HG02970 (cell line): ENCODE measurements around the gene WTAP.
"Not testable (repeated sequence)": the region's sequence is repeated elsewhere in the genome, so short reads cannot be mapped to it uniquely, and the experiment has no call there.

Experiments used
- ATAC-seq: cut with Tn5 transposase; IDR thresholded peaks from one replicate; pipeline ENCODE4 v1.9.1; 2021; ENCODE audit warnings: mild to moderate bottlenecking, moderate library complexity, moderate number of reproducible peaks; ENCODE audit not compliant: unreplicated experiment, low FRiP score

Gene WTAP

GRCh38 chr6:159726918-159727716 is at the start of gene WTAP:
TSS of gene WTAP (plus strand) at chr6:159727506. CDS start at chr6:159736266, 8,760 bp downstream.
- peak; percentile 78 for ATAC-seq

GRCh38 chr6:159677506-159678165 is 49.7 kb upstream of the WTAP start:
- no peak for ATAC-seq

GRCh38 chr6:159678574-159678973 is 48.7 kb upstream of the WTAP start:
- no peak for ATAC-seq

GRCh38 chr6:159679091-159680077 is 47.9 kb upstream of the WTAP start:
- no peak for ATAC-seq

GRCh38 chr6:159680104-159680503 is 47.2 kb upstream of the WTAP start:
- ATAC-seq = no peak

GRCh38 chr6:159681191-159681880 is 46.0 kb upstream of the WTAP start:
- ATAC-seq = no peak

GRCh38 chr6:159682295-159682694 is 45.0 kb upstream of the WTAP start:
- ATAC-seq = no peak

GRCh38 chr6:159682810-159683209 is 44.5 kb upstream of the WTAP start:
- no peak for ATAC-seq

- ATAC-seq = no peak
Measured at GRCh38 chr6:159684013-159684304, 43.3 kb upstream of the WTAP start.

- ATAC-seq = no peak
Measured at GRCh38 chr6:159686040-159686439, 41.3 kb upstream of the WTAP start.

- no peak for ATAC-seq
Measured at GRCh38 chr6:159686703-159687102, 40.6 kb upstream of the WTAP start.

GRCh38 chr6:159687341-159687740 is 40.0 kb upstream of the WTAP start:
- ATAC-seq = no peak

- ATAC-seq = no peak
Measured at GRCh38 chr6:159688266-159688905, 38.9 kb upstream of the WTAP start.

- ATAC-seq = no peak
Measured at GRCh38 chr6:159689001-159689400, 38.3 kb upstream of the WTAP start.

GRCh38 chr6:159690135-159690534 is 37.2 kb upstream of the WTAP start:
- not testable (repeated sequence) for ATAC-seq

- ATAC-seq = no peak
Measured at GRCh38 chr6:159691133-159691962, 36.0 kb upstream of the WTAP start.

- ATAC-seq = no peak
Measured at GRCh38 chr6:159691963-159692287, 35.4 kb upstream of the WTAP start.

GRCh38 chr6:159692303-159693127 is 34.8 kb upstream of the WTAP start:
- ATAC-seq = peak; percentile 23
